Brain pericyte (primary cell): Measurements from ENCODE around the gene DNAJC28.
"Not testable (repeated sequence)": the region's sequence is repeated elsewhere in the genome, so short reads cannot be mapped to it uniquely, and the experiment has no call there.

ENCODE experiments used
- DNase-seq: peaks from one replicate; pipeline ENCODE4 v3.0.0-alpha.2; 2012; ENCODE audit warnings: low read depth, low spot score

DNAJC28 gene

GRCh38 chr21:33480481-33481103 lies 10.9 kb downstream of the DNAJC28 start:
- no peak for DNase-seq

GRCh38 chr21:33479679-33480480 lies 11.6 kb downstream of the DNAJC28 start, which contains the start of gene TMEM50B:
TSS of gene TMEM50B (minus strand) at chr21:33479974. CDS start at chr21:33468885, 11,089 bp downstream.
- peak; percentile 75 for DNase-seq

GRCh38 chr21:33478935-33479678 lies 12.4 kb downstream of the DNAJC28 start:
- DNase-seq = no peak

GRCh38 chr21:33478182-33478581 lies 13.3 kb downstream of the DNAJC28 start:
- DNase-seq = no peak

GRCh38 chr21:33477066-33477465 lies 14.4 kb downstream of the DNAJC28 start:
- no peak for DNase-seq

GRCh38 chr21:33473344-33473743 lies 18.2 kb downstream of the DNAJC28 start:
- no peak for DNase-seq

- no peak for DNase-seq
Measured at GRCh38 chr21:33470701-33471100, 20.8 kb downstream of the DNAJC28 start.

GRCh38 chr21:33469183-33469582 lies 22.3 kb downstream of the DNAJC28 start:
- not testable (repeated sequence) for DNase-seq

- DNase-seq = no peak
Measured at GRCh38 chr21:33461538-33462250, 29.8 kb downstream of the DNAJC28 start.

GRCh38 chr21:33458861-33459260 lies 32.7 kb downstream of the DNAJC28 start:
- no peak for DNase-seq

- no peak for DNase-seq
Measured at GRCh38 chr21:33455686-33456446, 35.6 kb downstream of the DNAJC28 start.

GRCh38 chr21:33452362-33452761 lies 39.2 kb downstream of the DNAJC28 start:
- DNase-seq = no peak

GRCh38 chr21:33451634-33452071 lies 39.9 kb downstream of the DNAJC28 start:
- no peak for DNase-seq

- DNase-seq = no peak
Measured at GRCh38 chr21:33449616-33450015, 41.9 kb downstream of the DNAJC28 start.

GRCh38 chr21:33446620-33447019 lies 44.9 kb downstream of the DNAJC28 start:
- DNase-seq = not testable (repeated sequence)

- DNase-seq = no peak
Measured at GRCh38 chr21:33444499-33444898, 47.0 kb downstream of the DNAJC28 start.

GRCh38 chr21:33443194-33443593 lies 48.3 kb downstream of the DNAJC28 start:
- no peak for DNase-seq

GRCh38 chr21:33441489-33442477 lies 49.7 kb downstream of the DNAJC28 start:
- peak; percentile 47 for DNase-seq
